Activated naive CD8-positive, alpha-beta T cell treated with anti-CD3 and anti-CD28 coated beads for 36 hours (primary cell): ENCODE data around the gene UROS. TPM values are rescaled to one million over a fixed set of nuclear protein-coding genes. Genes with fewer than 3 reads are reported as not detected.
A peak's percentile ranks its signal among the peaks of the same experiment; 100 is the strongest.

Experiments
- DNase-seq: peaks from one replicate; pipeline ENCODE4 v3.0.0; 2021
- H3K27ac Mint-ChIP-seq: one replicate; pipeline ENCODE4 v1.8.0; 2022; ENCODE audit warnings: mild to moderate bottlenecking, moderate library complexity, mixed read lengths
- H3K27me3 Mint-ChIP-seq: one replicate; pipeline ENCODE4 v1.8.0; 2022; ENCODE audit warnings: mild to moderate bottlenecking, mixed read lengths
- H3K36me3 Mint-ChIP-seq: one replicate; pipeline ENCODE4 v1.8.0; 2021; ENCODE audit warnings: mild to moderate bottlenecking, mixed read lengths
- H3K4me1 Mint-ChIP-seq: one replicate; pipeline ENCODE4 v1.8.0; 2021; ENCODE audit warnings: mixed read lengths
- H3K4me3 Mint-ChIP-seq: one replicate; pipeline ENCODE4 v1.8.0; 2022; ENCODE audit warnings: mild to moderate bottlenecking, moderate library complexity, mixed read lengths
- H3K9me3 Mint-ChIP-seq: one replicate; pipeline ENCODE4 v1.8.0; 2022; ENCODE audit warnings: mixed read lengths
- total RNA-seq, 2 experiments: library from RNA; stranded (reverse); gene quantifications; one replicate each; pipeline ENCODE4 v1.2.3, GENCODE V29; 2021

UROS gene
- total RNA-seq, 2 experiments from 2014 or later, result 48.4 to 50.1 TPM

GRCh38 chr10:125768219-125768855 is 54.7 kb downstream of the UROS start:
- no peaks in the 10 kb centered on the region for H3K4me1 Mint-ChIP-seq
- no peak for DNase-seq
- peaks cover 18% of the 10 kb centered on the region for H3K36me3 Mint-ChIP-seq
- no peak overlapping the region for H3K27ac Mint-ChIP-seq
- H3K27me3 Mint-ChIP-seq, result no peaks in the 10 kb centered on the region
- H3K4me3 Mint-ChIP-seq, result no peak overlapping the region
- no peaks in the 10 kb centered on the region for H3K9me3 Mint-ChIP-seq

GRCh38 chr10:125766511-125766910 is 56.5 kb downstream of the UROS start:
- peaks cover 21% of the 10 kb centered on the region for H3K36me3 Mint-ChIP-seq
- H3K4me3 Mint-ChIP-seq, result no peak overlapping the region
- DNase-seq, result no peak
- H3K4me1 Mint-ChIP-seq, result no peaks in the 10 kb centered on the region
- H3K9me3 Mint-ChIP-seq, result no peaks in the 10 kb centered on the region
- no peaks in the 10 kb centered on the region for H3K27me3 Mint-ChIP-seq
- no peak overlapping the region for H3K27ac Mint-ChIP-seq

- Mint-ChIP-seq H3K4me1 (no peaks in the 10 kb centered on the region), H3K9me3 (no peaks in the 10 kb centered on the region), H3K27me3 (no peaks in the 10 kb centered on the region), H3K27ac (no peak overlapping the region), H3K4me3 (no peak overlapping the region), H3K36me3 (peaks cover 21% of the 10 kb centered on the region)
- no peak for DNase-seq
Observed at GRCh38 chr10:125765835-125766234, 57.2 kb downstream of the UROS start.

- Mint-ChIP-seq H3K9me3 (no peaks in the 10 kb centered on the region), H3K36me3 (peaks cover 37% of the 10 kb centered on the region), H3K4me1 (no peaks in the 10 kb centered on the region), H3K4me3 (no peak overlapping the region), H3K27ac (no peak overlapping the region), H3K27me3 (no peaks in the 10 kb centered on the region)
- DNase-seq, result no peak
Observed at GRCh38 chr10:125762692-125763648, 60.1 kb downstream of the UROS start.

GRCh38 chr10:125761961-125762360 is 61.1 kb downstream of the UROS start:
- Mint-ChIP-seq H3K36me3 (peaks cover 41% of the 10 kb centered on the region), H3K4me3 (no peak overlapping the region), H3K9me3 (no peaks in the 10 kb centered on the region), H3K27ac (peak overlapping the region; percentile 28), H3K4me1 (no peaks in the 10 kb centered on the region), H3K27me3 (no peaks in the 10 kb centered on the region)
- no peak for DNase-seq

GRCh38 chr10:125757742-125758141 is 65.3 kb downstream of the UROS start:
- H3K4me1 Mint-ChIP-seq, result peaks cover 6% of the 10 kb centered on the region
- H3K4me3 Mint-ChIP-seq, result no peak overlapping the region
- no peak overlapping the region for H3K27ac Mint-ChIP-seq
- H3K27me3 Mint-ChIP-seq, result no peaks in the 10 kb centered on the region
- peaks cover 36% of the 10 kb centered on the region for H3K36me3 Mint-ChIP-seq
- no peaks in the 10 kb centered on the region for H3K9me3 Mint-ChIP-seq
- no peak for DNase-seq

GRCh38 chr10:125756853-125757487 is 66.1 kb downstream of the UROS start:
- H3K4me1 Mint-ChIP-seq, result peaks cover 6% of the 10 kb centered on the region
- no peaks in the 10 kb centered on the region for H3K9me3 Mint-ChIP-seq
- no peaks in the 10 kb centered on the region for H3K27me3 Mint-ChIP-seq
- no peak for DNase-seq
- no peak overlapping the region for H3K4me3 Mint-ChIP-seq
- no peak overlapping the region for H3K27ac Mint-ChIP-seq
- H3K36me3 Mint-ChIP-seq, result peaks cover 35% of the 10 kb centered on the region

GRCh38 chr10:125756196-125756595 is 66.9 kb downstream of the UROS start:
- H3K36me3 Mint-ChIP-seq, result peaks cover 37% of the 10 kb centered on the region
- no peaks in the 10 kb centered on the region for H3K27me3 Mint-ChIP-seq
- no peak for DNase-seq
- no peaks in the 10 kb centered on the region for H3K9me3 Mint-ChIP-seq
- peaks cover 6% of the 10 kb centered on the region for H3K4me1 Mint-ChIP-seq
- peak overlapping the region; percentile 26 for H3K27ac Mint-ChIP-seq
- H3K4me3 Mint-ChIP-seq, result no peak overlapping the region

- Mint-ChIP-seq H3K27me3 (no peaks in the 10 kb centered on the region), H3K27ac (no peak overlapping the region), H3K9me3 (peaks cover 2% of the 10 kb centered on the region), H3K4me3 (no peak overlapping the region), H3K4me1 (peaks cover 5% of the 10 kb centered on the region), H3K36me3 (peaks cover 48% of the 10 kb centered on the region)
- DNase-seq, result no peak
Observed at GRCh38 chr10:125747417-125747816, 75.6 kb downstream of the UROS start.

GRCh38 chr10:125744909-125745308 is 78.1 kb downstream of the UROS start:
- no peak for DNase-seq
- Mint-ChIP-seq H3K27ac (no peak overlapping the region), H3K36me3 (peaks cover 50% of the 10 kb centered on the region), H3K9me3 (peaks cover 2% of the 10 kb centered on the region), H3K4me1 (peaks cover 5% of the 10 kb centered on the region), H3K4me3 (no peak overlapping the region), H3K27me3 (no peaks in the 10 kb centered on the region)

GRCh38 chr10:125742465-125742864 is 80.6 kb downstream of the UROS start:
- H3K27ac Mint-ChIP-seq, result no peak overlapping the region
- H3K9me3 Mint-ChIP-seq, result peaks cover 2% of the 10 kb centered on the region
- no peak overlapping the region for H3K4me3 Mint-ChIP-seq
- no peaks in the 10 kb centered on the region for H3K27me3 Mint-ChIP-seq
- H3K36me3 Mint-ChIP-seq, result peaks cover 52% of the 10 kb centered on the region
- no peak for DNase-seq
- peaks cover 5% of the 10 kb centered on the region for H3K4me1 Mint-ChIP-seq

GRCh38 chr10:125739994-125740679 is 82.9 kb downstream of the UROS start:
- no peaks in the 10 kb centered on the region for H3K4me1 Mint-ChIP-seq

More at GRCh38 chr10:125739994-125740679, 82.9 kb downstream of the UROS start:
- peaks cover 53% of the 10 kb centered on the region for H3K36me3 Mint-ChIP-seq
- DNase-seq, result no peak
- H3K9me3 Mint-ChIP-seq, result no peaks in the 10 kb centered on the region
- H3K27ac Mint-ChIP-seq, result peak overlapping the region; percentile 1
- H3K4me3 Mint-ChIP-seq, result no peak overlapping the region
- H3K27me3 Mint-ChIP-seq, result no peaks in the 10 kb centered on the region
